GM19193 (cell line): ENCODE data around the gene BCL2.
A peak's percentile ranks its signal among the peaks of the same experiment; 100 is the strongest.

ENCODE experiments used
- POLR2A ChIP-seq: IDR thresholded peaks from 4 replicates; pipeline ENCODE4 v1.6.1; 2011; ENCODE audit not compliant: insufficient read depth, insufficient read length; ENCODE audit errors: extremely low read depth

The BCL2 gene

DNA sequence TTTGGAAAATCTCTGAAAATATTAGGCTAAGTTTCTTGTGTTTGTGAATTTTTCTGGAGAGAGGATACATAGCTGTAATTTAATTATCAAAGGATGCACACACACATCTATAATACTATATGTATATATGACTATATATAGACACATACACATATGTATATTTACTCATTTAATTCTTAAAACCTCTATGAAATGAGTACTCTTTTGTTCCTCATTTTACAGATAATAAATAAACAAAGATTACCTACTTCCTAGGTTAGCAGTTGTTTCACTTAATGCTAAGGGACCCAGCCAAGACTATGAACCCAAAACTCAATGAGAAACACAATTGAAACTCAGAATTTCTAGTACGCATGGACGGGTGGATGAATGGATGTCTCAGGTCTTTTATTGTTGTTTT lies 145.6 kb downstream of the BCL2 start:
- TF ChIP-seq POLR2A = no peak

GRCh38 chr18:63169853-63170252 lies 149.7 kb downstream of the BCL2 start:
- no peak for TF ChIP-seq POLR2A

DNA sequence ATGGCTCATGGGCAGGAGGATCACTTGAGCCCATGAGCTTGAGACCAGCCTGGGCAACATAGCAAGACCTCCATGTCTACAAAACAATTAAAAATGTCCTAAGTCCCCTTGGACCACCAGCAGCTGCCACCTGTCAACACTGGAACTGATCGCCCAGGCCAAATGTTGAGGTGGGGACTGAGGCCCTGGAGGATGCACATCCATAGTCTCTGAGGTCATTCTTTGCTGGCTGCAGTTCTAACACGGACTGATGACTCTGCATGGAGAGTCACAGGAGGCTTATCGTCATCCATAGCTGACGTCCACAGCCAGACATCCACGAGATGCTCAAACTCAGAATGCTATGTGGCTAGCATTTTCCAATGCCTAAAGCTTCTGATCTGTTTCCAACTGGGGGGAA lies 151.3 kb downstream of the BCL2 start:
- no peak for TF ChIP-seq POLR2A

DNA sequence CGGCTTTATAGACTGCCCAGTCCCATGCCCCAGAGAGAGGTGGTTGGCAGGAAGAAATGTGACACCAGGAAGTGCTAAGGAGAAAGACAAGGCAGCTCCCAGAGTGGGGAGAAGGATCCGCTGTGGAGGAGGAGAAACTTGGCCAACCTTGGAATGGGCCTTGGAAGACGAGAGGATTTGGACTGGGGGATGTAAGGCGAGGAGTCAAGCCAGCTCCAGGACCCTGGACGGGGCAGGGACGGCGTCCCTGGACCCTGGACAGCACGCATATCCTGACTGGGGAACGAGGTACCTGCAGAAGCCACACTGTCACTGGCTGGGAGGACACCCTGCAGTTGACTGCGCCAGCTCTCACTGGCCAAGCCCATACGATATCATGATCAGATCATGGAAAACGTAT lies 153.4 kb downstream of the BCL2 start:
- TF ChIP-seq POLR2A = no peak

GRCh38 chr18:63164396-63164795 lies 155.2 kb downstream of the BCL2 start:
- no peak for TF ChIP-seq POLR2A

GRCh38 chr18:63162271-63163014 lies 157.1 kb downstream of the BCL2 start:
- peak; percentile 59 for TF ChIP-seq POLR2A

GRCh38 chr18:63161761-63162195 lies 157.8 kb downstream of the BCL2 start:
- TF ChIP-seq POLR2A = peak; percentile 64

GRCh38 chr18:63161032-63161760 lies 158.4 kb downstream of the BCL2 start:
- TF ChIP-seq POLR2A = no peak

DNA sequence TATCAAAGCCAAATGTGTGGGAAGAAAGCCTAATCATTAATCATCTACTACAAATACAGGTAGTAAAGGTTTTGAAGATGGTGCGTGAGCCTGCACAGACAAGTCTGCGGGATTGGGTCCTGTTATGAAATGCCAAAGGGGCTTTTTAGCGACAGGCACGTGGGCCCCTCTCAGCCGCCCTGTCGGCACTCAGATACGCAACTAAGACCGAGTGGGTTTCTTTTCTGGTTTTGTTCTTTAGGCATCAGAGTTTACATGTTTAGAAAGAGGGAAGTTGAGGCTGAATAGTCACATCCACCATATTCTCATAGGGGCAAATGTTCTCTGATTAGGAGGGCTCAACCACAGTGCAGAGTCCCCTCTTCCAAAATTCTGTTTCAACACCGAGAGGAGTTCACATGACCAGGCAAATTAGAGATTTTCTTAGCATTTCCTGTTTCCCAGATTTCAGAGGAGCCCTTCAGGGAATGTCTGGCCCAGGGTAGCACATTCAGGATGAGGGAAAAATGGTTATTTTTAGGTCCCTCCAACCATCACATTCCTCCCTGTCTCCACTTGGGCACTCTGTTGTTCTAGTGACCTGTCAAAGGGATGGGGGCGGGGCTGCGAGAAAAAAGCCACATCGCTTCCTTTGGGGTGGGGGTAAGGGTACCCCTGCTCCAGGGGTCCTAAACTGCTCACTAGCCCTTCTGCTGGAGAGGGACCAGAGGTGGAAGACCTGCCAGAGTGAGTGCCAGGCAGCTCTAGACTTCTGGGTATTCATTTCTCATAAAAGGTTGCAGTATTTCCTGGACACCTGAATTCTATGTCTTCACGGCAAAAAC lies 159.2 kb downstream of the BCL2 start:
- TF ChIP-seq POLR2A = no peak

GRCh38 chr18:63159590-63159989 lies 160.0 kb downstream of the BCL2 start:
- TF ChIP-seq POLR2A = peak; percentile 40

DNA sequence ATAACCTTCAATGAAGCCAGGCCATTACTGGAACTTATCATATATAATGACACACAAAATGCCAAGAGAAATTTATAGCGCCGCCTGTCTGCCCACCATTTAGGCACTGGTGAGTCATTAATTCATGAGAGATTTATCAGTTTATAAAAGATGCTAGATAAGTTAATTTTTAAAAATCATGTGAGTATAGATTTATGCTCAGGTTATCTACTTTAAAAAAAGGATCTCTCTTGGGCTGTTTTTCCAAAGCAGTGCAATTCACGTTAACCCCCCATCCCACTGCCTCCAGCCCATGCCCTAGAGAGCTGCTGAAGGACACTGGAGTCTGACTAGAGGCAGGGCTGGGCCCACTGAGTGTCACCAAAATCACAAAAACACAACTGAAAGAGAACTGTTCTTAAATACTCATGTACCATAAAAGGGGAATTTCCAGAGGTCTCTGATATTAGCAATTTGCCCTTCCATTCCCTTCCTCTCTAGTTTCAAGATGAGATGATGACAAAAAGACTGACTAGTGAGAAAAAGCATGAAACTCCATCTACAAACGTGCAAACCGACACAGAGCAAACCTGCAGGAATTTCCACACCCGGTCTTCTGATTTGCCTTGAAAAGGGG lies 160.8 kb downstream of the BCL2 start:
- peak; percentile 71 for TF ChIP-seq POLR2A

DNA sequence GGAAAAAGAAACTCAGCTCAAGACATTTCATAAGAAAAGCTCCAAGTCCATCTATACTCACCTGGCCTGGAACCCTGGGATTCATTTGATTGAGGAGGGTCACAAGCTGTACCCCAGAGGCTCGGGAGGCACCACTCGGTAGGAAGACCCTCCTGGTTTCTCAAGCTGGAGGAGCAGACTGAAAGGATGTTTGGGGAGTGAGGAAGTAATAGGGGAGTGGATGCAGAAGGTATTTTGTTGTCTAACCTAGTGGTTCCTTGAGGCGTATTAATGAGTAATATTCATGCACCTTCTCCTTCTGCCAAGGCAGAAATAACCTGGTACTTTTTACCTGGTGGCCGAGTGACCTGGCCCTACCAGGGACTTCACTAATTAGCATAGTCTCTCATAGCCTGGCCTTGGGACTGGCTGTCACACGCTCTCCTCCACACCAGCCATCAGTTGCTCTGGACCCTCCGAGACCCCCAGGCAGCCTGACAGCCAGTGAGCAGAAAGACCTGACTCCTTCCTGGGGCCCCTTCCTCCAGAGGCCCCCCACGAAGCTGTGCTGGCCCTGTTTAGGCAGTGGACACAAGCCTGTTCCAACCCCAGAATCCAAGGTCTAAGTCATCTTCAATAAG lies 161.4 kb downstream of the BCL2 start:
- peak; percentile 65 for TF ChIP-seq POLR2A

- TF ChIP-seq POLR2A = peak; percentile 28
Measured at GRCh38 chr18:63157293-63158011, 162.1 kb downstream of the BCL2 start.
